Liver (tissue), 9 donors: Measurements from ENCODE around the gene TBC1D21. TPM values are rescaled to one million over a fixed set of nuclear protein-coding genes. Genes with fewer than 3 reads are reported as not detected.

ENCODE experiments used
- DNase-seq: peaks from one replicate; pipeline ENCODE4 v3.0.0-alpha.2; 2017; ENCODE audit warnings: low spot score
- H3K27ac ChIP-seq, 2 donors: one replicate each; pipeline ENCODE4 v1.7.0; 2013; ENCODE audit warnings: inconsistent platforms in 2 of 2, low read length in 2 of 2, control low read depth in 1 of 2, low read depth in 1 of 2, mild to moderate bottlenecking in 1 of 2
- H3K27me3 ChIP-seq, 4 donors: one replicate each; pipeline versions ENCODE4 v1.6.1 to v1.7.0; 2013; ENCODE audit warnings: low read length in 3 of 4, inconsistent platforms in 1 of 4, mild to moderate bottlenecking in 1 of 4, moderate library complexity in 1 of 4; ENCODE audit not compliant: control insufficient read depth in 4 of 4, insufficient read depth in 4 of 4
- H3K36me3 ChIP-seq, 4 donors: one replicate each; pipeline versions ENCODE4 v1.6.1 to v1.7.0; 2013; ENCODE audit warnings: low read length in 3 of 4, mild to moderate bottlenecking in 3 of 4, low read depth in 1 of 4, moderate library complexity in 1 of 4; ENCODE audit not compliant: control insufficient read depth in 4 of 4, insufficient read depth in 3 of 4
- H3K4me1 ChIP-seq, 4 donors: one replicate each; pipeline versions ENCODE4 v1.6.1 to v1.7.0; 2013; ENCODE audit warnings: low read length in 3 of 4, mild to moderate bottlenecking in 3 of 4, moderate library complexity in 1 of 4; ENCODE audit not compliant: control insufficient read depth in 4 of 4, insufficient read depth in 4 of 4
- H3K4me3 ChIP-seq, 3 donors: one replicate each; pipeline versions ENCODE4 v1.6.1 to v1.7.0; 2013; ENCODE audit warnings: low read length in 3 of 3, control low read depth in 1 of 3, low read depth in 1 of 3, mild to moderate bottlenecking in 1 of 3
- H3K9ac ChIP-seq, 2 donors: one replicate each; pipeline ENCODE4 v1.7.0; 2013; ENCODE audit warnings: low read length in 2 of 2, mild to moderate bottlenecking in 2 of 2, moderate library complexity in 2 of 2, control low read depth in 1 of 2, low read depth in 1 of 2
- H3K9me3 ChIP-seq, 4 donors: one replicate each; pipeline versions ENCODE4 v1.6.1 to v1.7.0; 2013; ENCODE audit warnings: low read length in 3 of 4; ENCODE audit not compliant: control insufficient read depth in 4 of 4
- ATF3 ChIP-seq: IDR thresholded peaks from 2 replicates; pipeline ENCODE4 v1.6.1; 2016; ENCODE audit warnings: antibody characterized with exemption
- EGR1 ChIP-seq, 2 donors: IDR thresholded peaks; 2 replicates each; pipeline ENCODE4 v1.6.1; 2016 to 2018; ENCODE audit warnings: antibody characterized with exemption in 2 of 2, low read depth in 2 of 2
- FOXA1 ChIP-seq: IDR thresholded peaks from 2 replicates; pipeline ENCODE4 v1.6.1; 2016; ENCODE audit warnings: antibody characterized with exemption
- FOXA2 ChIP-seq: IDR thresholded peaks from 2 replicates; pipeline ENCODE4 v1.6.1; 2016; ENCODE audit warnings: antibody characterized with exemption
- GABPA ChIP-seq, 2 donors: IDR thresholded peaks in 1 of 2; conservative IDR thresholded peaks in 1 of 2; 2 replicates each; pipeline ENCODE4 v1.6.1; 2016; ENCODE audit warnings: antibody characterized with exemption in 2 of 2, mild to moderate bottlenecking in 1 of 2, moderate library complexity in 1 of 2
- HNF4A ChIP-seq, 2 donors: conservative IDR thresholded peaks; 2 replicates each; pipeline ENCODE4 v1.6.1; 2016; ENCODE audit warnings: antibody characterized with exemption in 2 of 2, mild to moderate bottlenecking in 2 of 2
- HNF4G ChIP-seq: IDR thresholded peaks from 2 replicates; pipeline ENCODE4 v1.6.1; 2016; ENCODE audit warnings: antibody characterized with exemption
- MAX ChIP-seq: IDR thresholded peaks from 2 replicates; pipeline ENCODE4 v1.6.1; 2016; ENCODE audit warnings: antibody characterized with exemption
- NR2F2 ChIP-seq: IDR thresholded peaks from 2 replicates; pipeline ENCODE4 v1.6.1; 2016; ENCODE audit warnings: antibody characterized with exemption
- RAD21 ChIP-seq, 2 donors: IDR thresholded peaks; 2 replicates each; pipeline ENCODE4 v1.6.1; 2016; ENCODE audit warnings: antibody characterized with exemption in 2 of 2, mild to moderate bottlenecking in 2 of 2
- RXRA ChIP-seq, 2 donors: IDR thresholded peaks; 2 replicates each; pipeline ENCODE4 v1.6.1; 2017 to 2018; ENCODE audit warnings: antibody characterized with exemption in 2 of 2, mild to moderate bottlenecking in 1 of 2
- SP1 ChIP-seq: IDR thresholded peaks from 2 replicates; pipeline ENCODE4 v1.6.1; 2018; ENCODE audit warnings: antibody characterized with exemption, mild to moderate bottlenecking
- TAF1 ChIP-seq: conservative IDR thresholded peaks from 2 replicates; pipeline ENCODE4 v1.6.1; 2016; ENCODE audit warnings: antibody characterized with exemption, mild to moderate bottlenecking
- YY1 ChIP-seq: IDR thresholded peaks from 2 replicates; pipeline ENCODE4 v1.6.1; 2016; ENCODE audit warnings: antibody characterized with exemption, mild to moderate bottlenecking
- WGBS: extraction: QIAGEN DNeasy Blood & Tissue Kit; methylation state at CpG from one replicate; pipeline ENCODE4 v1.1.7; 2013; 5-methylcytosine and 5-hydroxymethylcytosine counted together
- polyA plus RNA-seq, 2 donors: library from polyadenylated mRNA; stranded (reverse) in 1 of 2; unstranded in 1 of 2; fragments of 200-250 nt in 1 of 2; fragments of >200 nt in 1 of 2; fragmentation: Nextera tagmentation in 1 of 2; extraction: Ambion mirVana in 1 of 2; gene quantifications; one replicate each; pipeline versions ENCODE4 v1.2.1 to v1.2.3, GENCODE V29; 2013 to 2015
- total RNA-seq, 2 donors: library from RNA; depleted of rRNA; stranded (reverse); fragments of >200 nt; gene quantifications; one replicate each; pipeline ENCODE4 v1.2.3, GENCODE V29; 2014
- TF ChIP-seq, protein P1 (sequence below): IDR thresholded peaks from 2 replicates; pipeline ENCODE4 v1.6.1; 2016; ENCODE audit warnings: antibody characterized with exemption, mild to moderate bottlenecking
- TF ChIP-seq, protein P2 (sequence below): fragments of 150-350 bp; IDR thresholded peaks from 2 replicates; pipeline ENCODE4 v1.5.1; 2017; ENCODE audit warnings: improper control_type of control experiment, low read depth, low read length; ENCODE audit not compliant: missing input control
- donor health status: healthy.
- donor health status: healthy.
- donor health status: healthy.
- donor health status: healthy.
- donor health status: healthy.

Gene TBC1D21
- total and polyA plus RNA-seq, 4 donors = not detected

GRCh38 chr15:73849641-73850040, 23.7 kb upstream of the TBC1D21 start:
- Histone ChIP-seq H3K9ac (no peak overlapping the region), H3K4me1 (no peaks in the 10 kb centered on the region), H3K27me3 (no peaks in the 10 kb centered on the region), H3K9me3 (no peaks in the 10 kb centered on the region), H3K4me3 (no peak overlapping the region), H3K27ac (no peak overlapping the region), H3K36me3 (no peaks in the 10 kb centered on the region)
- TF ChIP-seq HNF4G (no peak), FOXA1 (no peak), YY1 (no peak), NR2F2 (no peak), ATF3 (no peak), RXRA (IDR thresholded peaks at IDR 0.05) (no peak), GABPA (IDR thresholded peaks at IDR 0.05 in 1 of 2, conservative IDR thresholded peaks at IDR 0.05 in 1 of 2) (no peak), FOXA2 (no peak)
- TF ChIP-seq, protein P1, sequence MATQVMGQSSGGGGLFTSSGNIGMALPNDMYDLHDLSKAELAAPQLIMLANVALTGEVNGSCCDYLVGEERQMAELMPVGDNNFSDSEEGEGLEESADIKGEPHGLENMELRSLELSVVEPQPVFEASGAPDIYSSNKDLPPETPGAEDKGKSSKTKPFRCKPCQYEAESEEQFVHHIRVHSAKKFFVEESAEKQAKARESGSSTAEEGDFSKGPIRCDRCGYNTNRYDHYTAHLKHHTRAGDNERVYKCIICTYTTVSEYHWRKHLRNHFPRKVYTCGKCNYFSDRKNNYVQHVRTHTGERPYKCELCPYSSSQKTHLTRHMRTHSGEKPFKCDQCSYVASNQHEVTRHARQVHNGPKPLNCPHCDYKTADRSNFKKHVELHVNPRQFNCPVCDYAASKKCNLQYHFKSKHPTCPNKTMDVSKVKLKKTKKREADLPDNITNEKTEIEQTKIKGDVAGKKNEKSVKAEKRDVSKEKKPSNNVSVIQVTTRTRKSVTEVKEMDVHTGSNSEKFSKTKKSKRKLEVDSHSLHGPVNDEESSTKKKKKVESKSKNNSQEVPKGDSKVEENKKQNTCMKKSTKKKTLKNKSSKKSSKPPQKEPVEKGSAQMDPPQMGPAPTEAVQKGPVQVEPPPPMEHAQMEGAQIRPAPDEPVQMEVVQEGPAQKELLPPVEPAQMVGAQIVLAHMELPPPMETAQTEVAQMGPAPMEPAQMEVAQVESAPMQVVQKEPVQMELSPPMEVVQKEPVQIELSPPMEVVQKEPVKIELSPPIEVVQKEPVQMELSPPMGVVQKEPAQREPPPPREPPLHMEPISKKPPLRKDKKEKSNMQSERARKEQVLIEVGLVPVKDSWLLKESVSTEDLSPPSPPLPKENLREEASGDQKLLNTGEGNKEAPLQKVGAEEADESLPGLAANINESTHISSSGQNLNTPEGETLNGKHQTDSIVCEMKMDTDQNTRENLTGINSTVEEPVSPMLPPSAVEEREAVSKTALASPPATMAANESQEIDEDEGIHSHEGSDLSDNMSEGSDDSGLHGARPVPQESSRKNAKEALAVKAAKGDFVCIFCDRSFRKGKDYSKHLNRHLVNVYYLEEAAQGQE = no peak
- TF ChIP-seq, protein P2, sequence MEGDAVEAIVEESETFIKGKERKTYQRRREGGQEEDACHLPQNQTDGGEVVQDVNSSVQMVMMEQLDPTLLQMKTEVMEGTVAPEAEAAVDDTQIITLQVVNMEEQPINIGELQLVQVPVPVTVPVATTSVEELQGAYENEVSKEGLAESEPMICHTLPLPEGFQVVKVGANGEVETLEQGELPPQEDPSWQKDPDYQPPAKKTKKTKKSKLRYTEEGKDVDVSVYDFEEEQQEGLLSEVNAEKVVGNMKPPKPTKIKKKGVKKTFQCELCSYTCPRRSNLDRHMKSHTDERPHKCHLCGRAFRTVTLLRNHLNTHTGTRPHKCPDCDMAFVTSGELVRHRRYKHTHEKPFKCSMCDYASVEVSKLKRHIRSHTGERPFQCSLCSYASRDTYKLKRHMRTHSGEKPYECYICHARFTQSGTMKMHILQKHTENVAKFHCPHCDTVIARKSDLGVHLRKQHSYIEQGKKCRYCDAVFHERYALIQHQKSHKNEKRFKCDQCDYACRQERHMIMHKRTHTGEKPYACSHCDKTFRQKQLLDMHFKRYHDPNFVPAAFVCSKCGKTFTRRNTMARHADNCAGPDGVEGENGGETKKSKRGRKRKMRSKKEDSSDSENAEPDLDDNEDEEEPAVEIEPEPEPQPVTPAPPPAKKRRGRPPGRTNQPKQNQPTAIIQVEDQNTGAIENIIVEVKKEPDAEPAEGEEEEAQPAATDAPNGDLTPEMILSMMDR = no peak
- 85% methylated on average over 2 of the region's 2 CpGs for WGBS
- no peak for DNase-seq

GRCh38 chr15:73850228-73850627, 23.1 kb upstream of the TBC1D21 start:
- Histone ChIP-seq H3K27ac (no peak overlapping the region), H3K9ac (no peak overlapping the region), H3K36me3 (no peaks in the 10 kb centered on the region), H3K27me3 (no peaks in the 10 kb centered on the region), H3K9me3 (no peaks in the 10 kb centered on the region), H3K4me3 (no peak overlapping the region), H3K4me1 (no peaks in the 10 kb centered on the region)
- no peak for DNase-seq
- 53% methylated on average over 1 of the region's 1 CpG for WGBS
- no peak for TF ChIP-seq EGR1 (IDR thresholded peaks at IDR 0.05; ENCODE audit: low read depth in 2 of 2)
- TF ChIP-seq RAD21 (IDR thresholded peaks at IDR 0.05) = no peak
- TF ChIP-seq SP1 = no peak
- no peak for TF ChIP-seq TAF1
- no peak for TF ChIP-seq HNF4A (conservative IDR thresholded peaks at IDR 0.05)

GRCh38 chr15:73851689-73852088, 21.7 kb upstream of the TBC1D21 start:
- Histone ChIP-seq H3K9me3 (no peaks in the 10 kb centered on the region), H3K4me3 (no peak overlapping the region), H3K4me1 (no peaks in the 10 kb centered on the region), H3K27me3 (no peaks in the 10 kb centered on the region), H3K9ac (no peak overlapping the region), H3K27ac (no peak overlapping the region), H3K36me3 (no peaks in the 10 kb centered on the region)
- no peak for TF ChIP-seq MAX
- TF ChIP-seq, protein P1 = peak; percentile 97
- peak; percentile 43 for DNase-seq
- 10% methylated on average over 4 of the region's 4 CpGs for WGBS
